ENCODE measurements around the gene DYSF. TPM values are rescaled to one million over a fixed set of nuclear protein-coding genes. Genes with fewer than 3 reads are reported as not detected.

Gene DYSF
- total RNA-seq, 1 experiment from 2014 or later: 2.2 TPM

- H3K27me3 Mint-ChIP-seq (ENCODE audit: insufficient read depth, unreplicated experiment): no peaks in the 10 kb centered on the region
- ChIA-PET CTCF (interaction anchor here (1.3 kb wide), 1 partner anchor 205 kb away, joined by 3 read pairs; no protein-coding TSS in a partner anchor), POLR2A (no interaction called here)
- no peaks in the 10 kb centered on the region for H3K9me3 Mint-ChIP-seq (ENCODE audit: unreplicated experiment)
- DNase-seq: no peak
- no peak overlapping the region for H3K4me3 ChIP-seq (ENCODE audit: low read depth, low read length)
- no peaks in the 10 kb centered on the region for H3K27me3 ChIP-seq (replicated peaks; ENCODE audit: control insufficient read depth, insufficient read depth, low read length)
- H3K4me1 Mint-ChIP-seq (ENCODE audit: low read depth, unreplicated experiment): no peaks in the 10 kb centered on the region
- H3K27ac Mint-ChIP-seq (ENCODE audit: unreplicated experiment): no peak overlapping the region
- H3K4me1 ChIP-seq: no peaks in the 10 kb centered on the region
- no TSS peak for BruUV-seq (replicated peaks)
- no peak for TF ChIP-seq CTCF (IDR thresholded peaks at IDR 0.05; ENCODE audit: insufficient read depth in 1 of 2, low read depth in 1 of 2, low read length in 1 of 2, severe bottlenecking in 1 of 2, unreplicated experiment in 1 of 2)
- no peaks in the 10 kb centered on the region for H3K36me3 ChIP-seq (ENCODE audit: control insufficient read depth, insufficient read depth, low read length)
- no peaks in the 10 kb centered on the region for H3K36me3 Mint-ChIP-seq (ENCODE audit: insufficient read depth, unreplicated experiment)
- intact Hi-C loops (cut with micrococcal nuclease; ENCODE audit: unreplicated experiment): no loop called here
- H3K9me3 ChIP-seq: no peaks in the 10 kb centered on the region
- no peak overlapping the region for H3K4me3 Mint-ChIP-seq (ENCODE audit: unreplicated experiment)
Measured at GRCh38 chr2:71504611-71505010, 51.2 kb downstream of the DYSF start.

- H3K4me3 Mint-ChIP-seq (ENCODE audit: unreplicated experiment): no peak overlapping the region
- ChIA-PET POLR2A (no interaction called here), CTCF (interaction anchor here (1.3 kb wide), 1 partner anchor 206 kb away, joined by 3 read pairs; no protein-coding TSS in a partner anchor)
- no peaks in the 10 kb centered on the region for H3K9me3 Mint-ChIP-seq (ENCODE audit: unreplicated experiment)
- BruUV-seq (replicated peaks): no TSS peak
- no peaks in the 10 kb centered on the region for H3K36me3 Mint-ChIP-seq (ENCODE audit: insufficient read depth, unreplicated experiment)
- intact Hi-C loops (cut with micrococcal nuclease; ENCODE audit: unreplicated experiment): no loop called here
- Histone ChIP-seq H3K27me3 (replicated peaks; ENCODE audit: control insufficient read depth, insufficient read depth, low read length) (no peaks in the 10 kb centered on the region), H3K4me1 (no peaks in the 10 kb centered on the region), H3K4me3 (ENCODE audit: low read depth, low read length) (no peak overlapping the region), H3K9me3 (no peaks in the 10 kb centered on the region), H3K36me3 (ENCODE audit: control insufficient read depth, insufficient read depth, low read length) (no peaks in the 10 kb centered on the region)
- no peak for TF ChIP-seq CTCF (IDR thresholded peaks at IDR 0.05; ENCODE audit: insufficient read depth in 1 of 2, low read depth in 1 of 2, low read length in 1 of 2, severe bottlenecking in 1 of 2, unreplicated experiment in 1 of 2)
- no peaks in the 10 kb centered on the region for H3K4me1 Mint-ChIP-seq (ENCODE audit: low read depth, unreplicated experiment)
- no peak for DNase-seq
- H3K27ac Mint-ChIP-seq (ENCODE audit: unreplicated experiment): no peak overlapping the region
- no peaks in the 10 kb centered on the region for H3K27me3 Mint-ChIP-seq (ENCODE audit: insufficient read depth, unreplicated experiment)
Measured at GRCh38 chr2:71505086-71505769, 51.9 kb downstream of the DYSF start.

GRCh38 chr2:71505770-71506140, 52.4 kb downstream of the DYSF start:
- H3K27ac Mint-ChIP-seq (ENCODE audit: unreplicated experiment): no peak overlapping the region
- ChIA-PET CTCF (interaction anchor here (1.3 to 1.5 kb wide), 2 partner anchors 206 kb away, joined by 3 to 5 read pairs; no protein-coding TSS in a partner anchor), POLR2A (no interaction called here)
- H3K4me1 ChIP-seq: no peaks in the 10 kb centered on the region
- no peak for TF ChIP-seq CTCF (IDR thresholded peaks at IDR 0.05; ENCODE audit: insufficient read depth in 1 of 2, low read depth in 1 of 2, low read length in 1 of 2, severe bottlenecking in 1 of 2, unreplicated experiment in 1 of 2)
- no peaks in the 10 kb centered on the region for H3K9me3 Mint-ChIP-seq (ENCODE audit: unreplicated experiment)
- H3K36me3 ChIP-seq (ENCODE audit: control insufficient read depth, insufficient read depth, low read length): no peaks in the 10 kb centered on the region
- BruUV-seq (replicated peaks): no TSS peak
- intact Hi-C loops (cut with micrococcal nuclease; ENCODE audit: unreplicated experiment): no loop called here
- H3K4me3 ChIP-seq (ENCODE audit: low read depth, low read length): no peak overlapping the region
- no peaks in the 10 kb centered on the region for H3K4me1 Mint-ChIP-seq (ENCODE audit: low read depth, unreplicated experiment)
- H3K27me3 ChIP-seq (replicated peaks; ENCODE audit: control insufficient read depth, insufficient read depth, low read length): no peaks in the 10 kb centered on the region
- H3K27me3 Mint-ChIP-seq (ENCODE audit: insufficient read depth, unreplicated experiment): no peaks in the 10 kb centered on the region
- H3K36me3 Mint-ChIP-seq (ENCODE audit: insufficient read depth, unreplicated experiment): no peaks in the 10 kb centered on the region
- no peak for DNase-seq
- no peaks in the 10 kb centered on the region for H3K9me3 ChIP-seq
- no peak overlapping the region for H3K4me3 Mint-ChIP-seq (ENCODE audit: unreplicated experiment)

All from Caco-2 (cell line).